HepG2 (cell line): Measurements from ENCODE around the gene DDX23. TPM values are rescaled to one million over a fixed set of nuclear protein-coding genes. Genes with fewer than 3 reads are reported as not detected.

Experiments
- ATAC-seq: fragments of 200-7000 bp; cut with Tn5 transposase; 3 replicates; pipeline ENCODE4 v1.9.1; 2020; ENCODE audit warnings: mild to moderate bottlenecking, moderate library complexity
- BruUV-seq: library from RNA; stranded (reverse); fragments of 400-500 nt; replicated peaks from 2 replicates; lab custom pipeline; 2021; lab: Mats Ljungman, UMichigan
- CTCF ChIA-PET: fragments of 300-600 bp; formaldehyde crosslinking; extraction: SDS; loops from one replicate; lab custom pipeline; 2021; ENCODE audit warnings: low total read pairs, inconsistent platforms, low intra/inter-chr PET ratio; lab: Yijun Ruan, JAX
- POLR2A ChIA-PET: fragments of 350-600 bp; sonication (Branson Sonifier 250); formaldehyde crosslinking; loops from one replicate; lab custom pipeline; 2020; ENCODE audit warnings: antibody characterized with exemption, inconsistent platforms; lab: Yijun Ruan, JAX
- DNase-seq: peaks from one replicate; pipeline ENCODE4 v3.0.0-alpha.2; 2015; ENCODE audit warnings: low spot score
- FAIRE-seq: peaks from 3 replicates; lab custom pipeline; 2011; peaks lifted over from hg19 to GRCh38; lab: Jason Lieb, UNC
- H2AFZ ChIP-seq: one replicate; pipeline ENCODE4 v1.6.1; 2011; ENCODE audit warnings: low read length, inconsistent platforms
- H3K27ac ChIP-seq: fragments of 300-600 bp; 3 replicates; pipeline ENCODE4 v1.8.0; 2011; ENCODE audit warnings: mixed run types, mild to moderate bottlenecking, mixed read lengths, low read length, inconsistent platforms; ENCODE audit not compliant: insufficient read depth; ENCODE audit errors: extremely low read length
- H3K27me3 ChIP-seq, 2 experiments: fragments of 200-600 bp in 1 of 2; 2 replicates in 1 of 2; 3 replicates in 1 of 2; pipeline versions ENCODE4 v1.6.0 to v1.8.0; 2011; ENCODE audit warnings: low read length in 2 of 2, mild to moderate bottlenecking in 2 of 2, moderate library complexity in 2 of 2, inconsistent platforms in 1 of 2; ENCODE audit not compliant: insufficient read depth in 2 of 2, control insufficient read depth in 1 of 2
- H3K36me3 ChIP-seq, 2 experiments: fragments of 200-600 bp in 1 of 2; replicated peaks in 1 of 2; 2 replicates in 1 of 2; 3 replicates in 1 of 2; pipeline versions ENCODE4 v1.5.1 to v1.8.0; 2011; ENCODE audit warnings: low read length in 2 of 2, inconsistent platforms in 1 of 2; ENCODE audit not compliant: insufficient read depth in 2 of 2, control insufficient read depth in 1 of 2
- H3K4me1 ChIP-seq: 2 replicates; pipeline ENCODE4 v1.5.1; 2012; ENCODE audit warnings: low read length, inconsistent platforms; ENCODE audit not compliant: insufficient read depth
- H3K4me2 ChIP-seq: 2 replicates; pipeline ENCODE4 v1.6.0; 2011; ENCODE audit warnings: low read depth, low read length, inconsistent platforms
- H3K4me3 ChIP-seq, 3 experiments: fragments of 200-600 bp in 1 of 3; sonication (generic), shearing (Covaris generic) in 1 of 3; replicated peaks in 1 of 3; 2 replicates each; pipeline ENCODE4 v1.5.1; 2011 to 2016; ENCODE audit warnings: low read length in 3 of 3, inconsistent platforms in 2 of 3, low read depth in 2 of 3, mild to moderate bottlenecking in 2 of 3, control low read depth in 1 of 3, mixed read lengths in 1 of 3; ENCODE audit not compliant: insufficient read depth in 1 of 3
- H3K79me2 ChIP-seq: one replicate; pipeline ENCODE4 v1.6.1; 2011; ENCODE audit warnings: low read length, inconsistent platforms; ENCODE audit not compliant: insufficient read depth
- H3K9ac ChIP-seq: 2 replicates; pipeline ENCODE4 v1.6.0; 2011; ENCODE audit warnings: mild to moderate bottlenecking, low read depth, low read length, inconsistent platforms; ENCODE audit not compliant: insufficient read depth
- H3K9me3 ChIP-seq: 2 replicates; pipeline ENCODE4 v1.5.1; 2012; ENCODE audit warnings: mild to moderate bottlenecking, low read length
- H4K20me1 ChIP-seq: 2 replicates; pipeline ENCODE4 v1.6.0; 2011; ENCODE audit warnings: inconsistent platforms, mild to moderate bottlenecking, low read length, moderate library complexity; ENCODE audit not compliant: insufficient read depth
- CEBPG ChIP-seq: IDR thresholded peaks from 2 replicates; pipeline ENCODE4 v1.6.1; 2016
- FOXA3 ChIP-seq: IDR thresholded peaks from 2 replicates; pipeline ENCODE4 v1.6.1; 2016; ENCODE audit warnings: missing genetic modification reagents, missing compliant biosample characterization
- FOXP1 ChIP-seq, 2 experiments: fragments of 450-650 bp in 1 of 2; IDR thresholded peaks; 2 replicates each; pipeline ENCODE4 v1.6.1; 2017 to 2018; ENCODE audit warnings: antibody characterized with exemption in 1 of 2
- HES4 ChIP-seq: sonication (generic); formaldehyde crosslinking; IDR thresholded peaks from 2 replicates; pipeline ENCODE4 v1.9.0; 2021; ENCODE audit warnings: mild to moderate bottlenecking, missing genetic modification reagents, borderline replicate concordance
- KDM1A ChIP-seq: IDR thresholded peaks from 2 replicates; pipeline ENCODE4 v1.6.1; 2016; ENCODE audit warnings: missing compliant biosample characterization
- PATZ1 ChIP-seq: sonication (generic); formaldehyde crosslinking; IDR thresholded peaks from 2 replicates; pipeline ENCODE4 v1.4.0; 2020; ENCODE audit warnings: missing genetic modification reagents
- ZKSCAN1 ChIP-seq: fragments of 150-350 bp; IDR thresholded peaks from 2 replicates; pipeline ENCODE4 v1.6.1; 2014; ENCODE audit warnings: low read length
- ZNF230 ChIP-seq: sonication (generic); formaldehyde crosslinking; IDR thresholded peaks from 2 replicates; pipeline ENCODE4 v1.4.0; 2020; ENCODE audit warnings: mild to moderate bottlenecking, missing genetic modification reagents
- ZNF747 ChIP-seq: sonication (generic); formaldehyde crosslinking; IDR thresholded peaks from 2 replicates; pipeline ENCODE4 v1.8.1; 2023; ENCODE audit warnings: missing genetic modification reagents, mild to moderate bottlenecking, borderline replicate concordance
- ZNF782 ChIP-seq: sonication (generic); formaldehyde crosslinking; IDR thresholded peaks from 2 replicates; pipeline ENCODE4 v1.4.0; 2020; ENCODE audit warnings: missing genetic modification reagents, mild to moderate bottlenecking, borderline replicate concordance
- WGBS: methylation state at CpG from one replicate; pipeline ENCODE4 v1.1.6; 2017; ENCODE audit warnings: low lambda C conversion rate; 5-methylcytosine and 5-hydroxymethylcytosine counted together
- in situ Hi-C: cut with HindIII; loops from 2 replicates; pipeline ENCODE4 v1.10.0; 2017; ENCODE audit warnings: low pct_unique_long_range_greater_than_20kb; ENCODE audit not compliant: extremely low pct_ligation_motif_present
- intact Hi-C: fragments of 100-400 bp; cut with micrococcal nuclease; formaldehyde crosslinking; loops from one replicate; pipeline ENCODE4 v1.10.0; 2022; ENCODE audit not compliant: unreplicated experiment
- polyA plus RNA-seq, 8 experiments: library from polyadenylated mRNA; depleted of rRNA in 3 of 8; stranded (reverse) in 7 of 8; unstranded in 1 of 8; fragments of >200 nt; fragmentation: Illumina TruSeq in 4 of 8; extraction: Trizol in 4 of 8; gene quantifications; 2 replicates each; pipeline versions ENCODE4 v1.2.1 to v1.2.3, GENCODE V29; 2011 to 2016; ENCODE audit warnings: low read depth in 4 of 8, missing spikeins in 1 of 8, mixed read lengths in 1 of 8; ENCODE audit not compliant: insufficient read depth in 1 of 8
- total RNA-seq, 5 experiments: library from RNA; depleted of rRNA; stranded (reverse); fragments of >200 nt; fragmentation: Illumina TruSeq; extraction: Trizol; gene quantifications; 2 replicates each; pipeline ENCODE4 v1.2.3, GENCODE V29; 2016; ENCODE audit warnings: low read depth in 1 of 5
- TF ChIP-seq, protein P1 (sequence below): IDR thresholded peaks from 2 replicates; pipeline ENCODE4 v1.6.1; 2016

DDX23 gene
- total and polyA plus RNA-seq, 2 of the 13 experiments (the other 11 are each of a cell fraction or from before 2014, with no cell fraction given): 35.7 to 90.0 TPM

DNA sequence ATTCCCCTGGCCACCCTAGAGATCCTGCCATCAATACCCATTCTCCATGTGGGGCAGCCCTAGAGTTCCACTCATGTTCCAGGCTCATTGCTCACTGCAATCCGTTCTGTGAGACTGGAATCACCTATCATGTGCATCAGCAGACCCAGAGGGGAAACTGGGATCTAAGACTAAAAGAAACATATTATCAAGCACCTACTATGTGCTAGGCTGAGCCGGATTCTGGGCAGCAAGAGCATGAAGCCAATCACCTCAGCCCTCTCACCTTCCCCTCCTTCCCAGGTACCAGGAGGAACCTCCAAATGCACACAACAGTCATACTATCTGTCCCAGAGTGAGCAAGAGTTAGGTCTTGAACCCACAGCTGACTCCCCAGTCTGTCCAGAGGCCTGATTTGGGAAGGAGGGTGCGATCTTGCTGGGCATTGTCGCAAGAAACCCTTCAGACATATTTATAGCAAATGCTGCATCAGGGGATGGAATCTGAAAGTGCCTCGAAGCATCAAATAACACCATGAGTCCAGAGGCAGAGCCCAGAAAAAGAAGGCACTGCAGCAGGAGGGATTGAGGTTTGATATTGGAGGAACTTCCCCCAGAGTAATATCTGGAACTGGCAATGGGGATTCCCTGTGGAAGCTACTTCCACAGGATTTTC, 40.4 kb downstream of the DDX23 start:
- Histone ChIP-seq H3K27me3 (peaks cover 0 to 29% of the 10 kb centered on the region in 2 experiments; a peak in 3 of 5 replicates), H3K9me3 (no peaks in the 10 kb centered on the region), H3K4me3 (no peak overlapping the region), H3K36me3 (no peaks in the 10 kb centered on the region), H2AFZ (no peak overlapping the region), H3K4me1 (peaks cover 59% of the 10 kb centered on the region), H3K79me2 (no peaks in the 10 kb centered on the region), H4K20me1 (no peaks in the 10 kb centered on the region), H3K4me2 (peak overlapping the region; percentile 63), H3K9ac (no peak overlapping the region), H3K27ac (no peak overlapping the region)
- in situ Hi-C loops: no loop called here
- TF ChIP-seq ZKSCAN1: peak; percentile 57; the same call in 1 of the 2 replicates
- no peak for TF ChIP-seq FOXP1 (IDR thresholded peaks at IDR 0.05)
- no peak for TF ChIP-seq FOXP1 (CRISPR knock-in tag; IDR thresholded peaks at IDR 0.05)
- BruUV-seq: no TSS peak
- ChIA-PET CTCF (no interaction called here), POLR2A (interaction anchor here (1.0 to 2.5 kb wide), 2 partner anchors 22 to 54 kb away, joined by 5 to 11 read pairs; partner anchors contain the start of genes ADCY6 and RND1)
- DNase-seq: no peak
- intact Hi-C loops: no loop called here
- ATAC-seq: no peak
- no peak for FAIRE-seq
- 50% methylated on average over 5 of the region's 5 CpGs for WGBS

GRCh38 chr12:48810903-48811431, 41.0 kb downstream of the DDX23 start:
- intact Hi-C loops: no loop called here
- Histone ChIP-seq H2AFZ (no peak overlapping the region), H3K4me1 (peaks cover 58% of the 10 kb centered on the region), H4K20me1 (no peaks in the 10 kb centered on the region), H3K36me3 (no peaks in the 10 kb centered on the region), H3K9ac (peak overlapping the region; percentile 38; the same call in 1 of the 2 replicates), H3K79me2 (no peaks in the 10 kb centered on the region), H3K27ac (no peak overlapping the region), H3K4me3 (peak overlapping the region in 1 of 3 experiments; percentile 36; a peak in 1 of 6 replicates), H3K4me2 (peak overlapping the region; percentile 63), H3K27me3 (peaks cover 0 to 23% of the 10 kb centered on the region in 2 experiments; a peak in 3 of 5 replicates), H3K9me3 (no peaks in the 10 kb centered on the region)
- DNase-seq (peak; percentile 34), FAIRE-seq (peak; percentile 77), ATAC-seq (peak; percentile 25)
- ChIA-PET POLR2A (interaction anchor here (0.6 to 2.5 kb wide), 4 partner anchors 22 to 98 kb away, joined by 3 to 11 read pairs (median 4); partner anchors contain the start of genes ADCY6 and RND1), CTCF (no interaction called here)
- in situ Hi-C loops: no loop called here
- 0% methylated on average over 5 of the region's 5 CpGs for WGBS
- BruUV-seq: no TSS peak
- TF ChIP-seq ZNF230: no peak
- peak; percentile 71 for TF ChIP-seq FOXA3 (CRISPR knock-in tag)
- TF ChIP-seq ZNF747 (CRISPR knock-in tag): 0 out of 2 replicates have a peak, but pooled peaks have one; percentile 31
- TF ChIP-seq HES4 (CRISPR knock-in tag): no peak
- peak; percentile 55 for TF ChIP-seq PATZ1 (CRISPR knock-in tag)
- 0 out of 2 replicates have a peak, but pooled peaks have one; percentile 21 for TF ChIP-seq ZNF782 (CRISPR knock-in tag)
- TF ChIP-seq CEBPG (CRISPR knock-in tag): peak; percentile 64
- TF ChIP-seq, protein P1, sequence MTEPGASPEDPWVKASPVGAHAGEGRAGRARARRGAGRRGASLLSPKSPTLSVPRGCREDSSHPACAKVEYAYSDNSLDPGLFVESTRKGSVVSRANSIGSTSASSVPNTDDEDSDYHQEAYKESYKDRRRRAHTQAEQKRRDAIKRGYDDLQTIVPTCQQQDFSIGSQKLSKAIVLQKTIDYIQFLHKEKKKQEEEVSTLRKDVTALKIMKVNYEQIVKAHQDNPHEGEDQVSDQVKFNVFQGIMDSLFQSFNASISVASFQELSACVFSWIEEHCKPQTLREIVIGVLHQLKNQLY (CRISPR knock-in tag): peak; percentile 93
- 0 out of 2 replicates have a peak, but pooled peaks have one; percentile 53 for TF ChIP-seq KDM1A (CRISPR knock-in tag)
